MM.1S (cell line): ENCODE results near the gene MRPL48.

Experiments used
- CTCF ChIP-seq: fragments of 300-600 bp; sonication (generic); IDR thresholded peaks from 2 replicates; pipeline ENCODE4 v1.5.1; 2016; ENCODE audit warnings: antibody characterized with exemption, low read length, mixed read lengths
- EZH2 ChIP-seq: fragments of 300-600 bp; sonication (generic); optimal IDR thresholded peaks from 2 replicates; pipeline ENCODE3; 2017; ENCODE audit warnings: low read depth, mild to moderate bottlenecking, antibody characterized with exemption, low read length, mixed read lengths
- EZH2phosphoT487 ChIP-seq: fragments of 300-600 bp; sonication (generic); IDR thresholded peaks from 2 replicates; pipeline ENCODE4 v1.6.1; 2018; ENCODE audit warnings: antibody characterized with exemption, low read length

- no peak for TF ChIP-seq CTCF
- TF ChIP-seq EZH2phosphoT487, result no peak
- no peak for TF ChIP-seq EZH2
Measured at GRCh38 chr11:73888244-73888643, 100.6 kb downstream of the MRPL48 start.
